Measurements from ENCODE around the gene TAOK2.

- TF ChIP-seq CTCF (IDR thresholded peaks at IDR 0.05) (no peak), POLR2A (IDR thresholded peaks at IDR 0.05) (no peak)
These were observed 11.1 kb downstream of the TAOK2 start for GRCh38 chr16:29984764-29985147.

Data from thyroid gland (tissue), 4 donors.